ENCODE data around the gene ETV5.

ETV5 gene

GRCh38 chr3:186123012-186123411, 14.1 kb upstream of the ETV5 start:
- DNase-seq (ENCODE audit: low read depth): no peak

GRCh38 chr3:186121968-186122367, 13.1 kb upstream of the ETV5 start:
- DNase-seq (ENCODE audit: low read depth): no peak

GRCh38 chr3:186121278-186121677, 12.4 kb upstream of the ETV5 start:
- no peak for DNase-seq (ENCODE audit: low read depth)

GRCh38 chr3:186119499-186119898, 10.6 kb upstream of the ETV5 start:
- no peak for DNase-seq (ENCODE audit: low read depth)

- DNase-seq (ENCODE audit: low read depth): no peak
Observed at GRCh38 chr3:186118692-186119091, 9.8 kb upstream of the ETV5 start.

GRCh38 chr3:186117521-186118134, 8.7 kb upstream of the ETV5 start:
- DNase-seq (ENCODE audit: low read depth): no peak

- DNase-seq (ENCODE audit: low read depth): no peak
Observed at GRCh38 chr3:186115239-186115996, 6.5 kb upstream of the ETV5 start.

GRCh38 chr3:186110975-186111974, 2.4 kb upstream of the ETV5 start:
- DNase-seq (ENCODE audit: low read depth): no peak

- no peak for DNase-seq (ENCODE audit: low read depth)
Observed at GRCh38 chr3:186109897-186110803, 1.3 kb upstream of the ETV5 start.

- DNase-seq (ENCODE audit: low read depth): peak; percentile 36
Observed at GRCh38 chr3:186108106-186108940, 566 bp downstream of the ETV5 start.

GRCh38 chr3:186107215-186108105, 1.4 kb downstream of the ETV5 start:
- DNase-seq (ENCODE audit: low read depth): no peak

GRCh38 chr3:186105543-186105942, 3.3 kb downstream of the ETV5 start:
- DNase-seq (ENCODE audit: low read depth): no peak

GRCh38 chr3:186102687-186103086, 6.2 kb downstream of the ETV5 start:
- DNase-seq (ENCODE audit: low read depth): no peak

GRCh38 chr3:186100398-186100797, 8.5 kb downstream of the ETV5 start:
- no peak for DNase-seq (ENCODE audit: low read depth)

- no peak for DNase-seq (ENCODE audit: low read depth)
Observed at GRCh38 chr3:186099178-186099577, 9.7 kb downstream of the ETV5 start.

GRCh38 chr3:186098740-186099139, 10.1 kb downstream of the ETV5 start:
- no peak for DNase-seq (ENCODE audit: low read depth)

- no peak for DNase-seq (ENCODE audit: low read depth)
Observed at GRCh38 chr3:186097663-186098451, 11.0 kb downstream of the ETV5 start.

GRCh38 chr3:186097317-186097662, 11.6 kb downstream of the ETV5 start:
- no peak for DNase-seq (ENCODE audit: low read depth)

- no peak for DNase-seq (ENCODE audit: low read depth)
Observed at GRCh38 chr3:186096290-186096689, 12.6 kb downstream of the ETV5 start.
